ENCODE measurements around the gene ACBD5.

The ACBD5 gene

GRCh38 chr10:27248215-27248614, 7.6 kb upstream of the ACBD5 start:
- no peak overlapping the region for H3K4me3 Mint-ChIP-seq
- TF ChIP-seq CTCF (IDR thresholded peaks at IDR 0.05; ENCODE audit: unreplicated experiment in 3 of 3) = no peak

GRCh38 chr10:27247441-27247840, 6.8 kb upstream of the ACBD5 start:
- Mint-ChIP-seq H3K9me3 (no peaks in the 10 kb centered on the region), H3K4me1 (peaks cover 12% of the 10 kb centered on the region), H3K36me3 (ENCODE audit: low read depth) (no peaks in the 10 kb centered on the region), H3K27ac (no peak overlapping the region), H3K27me3 (ENCODE audit: low read depth) (peaks cover 13% of the 10 kb centered on the region), H3K4me3 (no peak overlapping the region)
- no peak for TF ChIP-seq CTCF (IDR thresholded peaks at IDR 0.05; ENCODE audit: unreplicated experiment in 3 of 3)

More at GRCh38 chr10:27248215-27248614, 7.6 kb upstream of the ACBD5 start:
- Mint-ChIP-seq H3K27ac (no peak overlapping the region), H3K4me1 (peaks cover 6% of the 10 kb centered on the region), H3K27me3 (ENCODE audit: low read depth) (peaks cover 13% of the 10 kb centered on the region), H3K9me3 (no peaks in the 10 kb centered on the region), H3K36me3 (ENCODE audit: low read depth) (no peaks in the 10 kb centered on the region)

- Mint-ChIP-seq H3K9me3 (no peaks in the 10 kb centered on the region), H3K27ac (no peak overlapping the region), H3K36me3 (ENCODE audit: low read depth) (no peaks in the 10 kb centered on the region), H3K4me1 (peaks cover 12% of the 10 kb centered on the region), H3K4me3 (peak overlapping the region in 1 of 3 experiments; percentile 79), H3K27me3 (ENCODE audit: low read depth) (peaks cover 13% of the 10 kb centered on the region)
- no peak for TF ChIP-seq CTCF (IDR thresholded peaks at IDR 0.05; ENCODE audit: unreplicated experiment in 3 of 3)
Measured at GRCh38 chr10:27247006-27247405, 6.4 kb upstream of the ACBD5 start.

- H3K4me1 Mint-ChIP-seq = peaks cover 12% of the 10 kb centered on the region
- peak overlapping the region; percentile 43 to 75 (median 61) for H3K27ac Mint-ChIP-seq
- no peak for TF ChIP-seq CTCF (IDR thresholded peaks at IDR 0.05; ENCODE audit: unreplicated experiment in 3 of 3)
- peaks cover 5% of the 10 kb centered on the region for H3K27me3 Mint-ChIP-seq (ENCODE audit: low read depth)
- peak overlapping the region; percentile 65 to 79 (median 73) for H3K4me3 Mint-ChIP-seq
- H3K9me3 Mint-ChIP-seq = no peaks in the 10 kb centered on the region
- H3K36me3 Mint-ChIP-seq (ENCODE audit: low read depth) = no peaks in the 10 kb centered on the region
Measured at GRCh38 chr10:27245836-27246235, 5.2 kb upstream of the ACBD5 start.

- no peaks in the 10 kb centered on the region for H3K36me3 Mint-ChIP-seq (ENCODE audit: low read depth)
- H3K27ac Mint-ChIP-seq = no peak overlapping the region
- H3K4me3 Mint-ChIP-seq = no peak overlapping the region
- H3K4me1 Mint-ChIP-seq = peaks cover 16% of the 10 kb centered on the region
- no peaks in the 10 kb centered on the region for H3K9me3 Mint-ChIP-seq
- peaks cover 5% of the 10 kb centered on the region for H3K27me3 Mint-ChIP-seq (ENCODE audit: low read depth)
- TF ChIP-seq CTCF (IDR thresholded peaks at IDR 0.05; ENCODE audit: unreplicated experiment in 3 of 3) = no peak
Measured at GRCh38 chr10:27244976-27245375, 4.4 kb upstream of the ACBD5 start.

- Mint-ChIP-seq H3K27me3 (ENCODE audit: low read depth) (peaks cover 5% of the 10 kb centered on the region), H3K4me3 (peak overlapping the region; percentile 91 to 97 (median 95))
Measured at GRCh38 chr10:27242951-27243551, 2.5 kb upstream of the ACBD5 start.

More at GRCh38 chr10:27242951-27243551, 2.5 kb upstream of the ACBD5 start:
- TF ChIP-seq CTCF (IDR thresholded peaks at IDR 0.05; ENCODE audit: unreplicated experiment in 3 of 3) = no peak
- Mint-ChIP-seq H3K4me1 (peaks cover 24% of the 10 kb centered on the region), H3K9me3 (no peaks in the 10 kb centered on the region), H3K27ac (peak overlapping the region; percentile 95 to 100 (median 97)), H3K36me3 (ENCODE audit: low read depth) (peaks cover 3% of the 10 kb centered on the region)

Measured in nephron (organoid).